Choroid plexus epithelial cell (primary cell): ENCODE data around the gene RAP1GAP.

Experiments used
- DNase-seq: peaks from one replicate; pipeline ENCODE4 v3.0.0-alpha.2; 2010; ENCODE audit warnings: low read depth
- H3K4me3 ChIP-seq: 2 replicates; pipeline ENCODE4 v1.5.1; 2011; ENCODE audit warnings: low read depth, mild to moderate bottlenecking, control low read depth, low read length, moderate library complexity
- CTCF ChIP-seq: conservative IDR thresholded peaks from 2 replicates; pipeline ENCODE4 v1.5.1; 2011; ENCODE audit warnings: low read depth, mild to moderate bottlenecking, control low read depth, inconsistent platforms, low read length, moderate library complexity

RAP1GAP gene

GRCh38 chr1:21559788-21560567, 109.2 kb downstream of the RAP1GAP start:
- no peak overlapping the region for H3K4me3 ChIP-seq
- no peak for TF ChIP-seq CTCF
- DNase-seq, result no peak

GRCh38 chr1:21553116-21553926, 115.8 kb downstream of the RAP1GAP start:
- H3K4me3 ChIP-seq, result no peak overlapping the region
- no peak for TF ChIP-seq CTCF
- DNase-seq, result peak; percentile 81

GRCh38 chr1:21552715-21553114, 116.4 kb downstream of the RAP1GAP start:
- no peak for TF ChIP-seq CTCF
- H3K4me3 ChIP-seq, result no peak overlapping the region
- peak; percentile 97 for DNase-seq

GRCh38 chr1:21550866-21551475, 118.2 kb downstream of the RAP1GAP start:
- no peak for TF ChIP-seq CTCF
- no peak overlapping the region for H3K4me3 ChIP-seq
- no peak for DNase-seq

- H3K4me3 ChIP-seq, result no peak overlapping the region
- DNase-seq, result peak; percentile 56
- no peak for TF ChIP-seq CTCF
These were observed 119.1 kb downstream of the RAP1GAP start for GRCh38 chr1:21550097-21550496.

- no peak overlapping the region for H3K4me3 ChIP-seq
- DNase-seq, result no peak
- TF ChIP-seq CTCF, result no peak
These were observed 121.3 kb downstream of the RAP1GAP start for GRCh38 chr1:21547876-21548275.
